AG04449 (cell line): Measurements from ENCODE around the gene ITIH6.

ENCODE experiments used
- CTCF ChIA-PET: fragments of 350-600 bp; formaldehyde crosslinking; extraction: SDS; loops from one replicate; lab custom pipeline; 2021; ENCODE audit warnings: antibody characterized with exemption; lab: Yijun Ruan, JAX
- POLR2A ChIA-PET: fragments of 400-600, 350-600 bp; formaldehyde crosslinking; extraction: SDS; loops from one replicate; lab custom pipeline; 2020; ENCODE audit warnings: antibody characterized with exemption, inconsistent platforms; lab: Yijun Ruan, JAX
- DNase-seq: peaks from one replicate; pipeline ENCODE4 v3.0.0-alpha.2; 2010; ENCODE audit warnings: low read depth, low spot score
- H3K4me3 ChIP-seq: 2 replicates; pipeline ENCODE4 v1.5.1; 2011; ENCODE audit warnings: low read depth, mild to moderate bottlenecking, control low read depth, low read length
- CTCF ChIP-seq: IDR thresholded peaks from one replicate; pipeline ENCODE4 v1.5.1; 2011; ENCODE audit warnings: mild to moderate bottlenecking, moderate library complexity, low read length, control low read depth, inconsistent platforms; ENCODE audit not compliant: insufficient read depth; ENCODE audit errors: missing control alignments

Gene ITIH6

GRCh38 chrX:54825716-54826438, 27.8 kb upstream of the ITIH6 start:
- TF ChIP-seq CTCF: no peak
- CTCF ChIA-PET: no interaction called here
- POLR2A ChIA-PET: no interaction called here

GRCh38 chrX:54824722-54825121, 26.7 kb upstream of the ITIH6 start:
- POLR2A ChIA-PET: no interaction called here
- H3K4me3 ChIP-seq: no peak overlapping the region
- no peak for TF ChIP-seq CTCF
- no peak for DNase-seq
- CTCF ChIA-PET: no interaction called here

More at GRCh38 chrX:54825716-54826438, 27.8 kb upstream of the ITIH6 start:
- DNase-seq: no peak
- H3K4me3 ChIP-seq: no peak overlapping the region

GRCh38 chrX:54824195-54824594, 26.1 kb upstream of the ITIH6 start:
- no peak overlapping the region for H3K4me3 ChIP-seq
- DNase-seq: no peak
- CTCF ChIA-PET: no interaction called here
- TF ChIP-seq CTCF: no peak
- POLR2A ChIA-PET: no interaction called here

GRCh38 chrX:54821310-54821709, 23.3 kb upstream of the ITIH6 start:
- ChIA-PET POLR2A (no interaction called here), CTCF (no interaction called here)
- no peak overlapping the region for H3K4me3 ChIP-seq
- TF ChIP-seq CTCF: no peak
- no peak for DNase-seq

- H3K4me3 ChIP-seq: no peak overlapping the region
- ChIA-PET POLR2A (no interaction called here), CTCF (no interaction called here)
- DNase-seq: no peak
- TF ChIP-seq CTCF: no peak
Measured at GRCh38 chrX:54820737-54821136, 22.7 kb upstream of the ITIH6 start.

GRCh38 chrX:54819201-54819600, 21.1 kb upstream of the ITIH6 start:
- TF ChIP-seq CTCF: no peak
- ChIA-PET CTCF (no interaction called here), POLR2A (no interaction called here)
- H3K4me3 ChIP-seq: no peak overlapping the region
- no peak for DNase-seq
